ENCODE data around the gene TTC28.
"Not testable (repeated sequence)": the region's sequence is repeated elsewhere in the genome, so short reads cannot be mapped to it uniquely, and the experiment has no call there.

The TTC28 gene

GRCh38 chr22:28604966-28605761, 74.5 kb downstream of the TTC28 start:
- DNase-seq (ENCODE audit: low read depth) = no peak

DNA sequence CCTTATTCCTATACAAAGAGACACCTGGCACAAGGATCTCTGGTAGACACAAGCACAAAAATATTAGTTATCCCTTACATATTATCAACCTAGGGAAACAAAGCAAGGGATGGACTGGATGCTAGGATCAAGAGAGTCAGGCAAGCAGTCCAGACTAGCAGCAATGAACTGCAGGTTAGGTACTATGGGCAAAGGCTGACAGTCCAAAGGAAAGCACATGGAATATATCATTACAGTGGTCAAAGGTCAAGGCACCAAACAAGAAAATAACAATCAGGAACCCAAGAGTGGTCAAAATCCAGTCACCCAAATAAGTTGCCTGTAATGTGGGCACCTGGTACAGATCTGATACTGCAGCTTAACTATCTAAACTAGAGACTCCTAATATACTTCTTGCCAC, 77.7 kb downstream of the TTC28 start:
- no peak for DNase-seq (ENCODE audit: low read depth)

- peak; percentile 47 for DNase-seq (ENCODE audit: low read depth)
Observed at GRCh38 chr22:28600546-28601143, 79.0 kb downstream of the TTC28 start.

DNA sequence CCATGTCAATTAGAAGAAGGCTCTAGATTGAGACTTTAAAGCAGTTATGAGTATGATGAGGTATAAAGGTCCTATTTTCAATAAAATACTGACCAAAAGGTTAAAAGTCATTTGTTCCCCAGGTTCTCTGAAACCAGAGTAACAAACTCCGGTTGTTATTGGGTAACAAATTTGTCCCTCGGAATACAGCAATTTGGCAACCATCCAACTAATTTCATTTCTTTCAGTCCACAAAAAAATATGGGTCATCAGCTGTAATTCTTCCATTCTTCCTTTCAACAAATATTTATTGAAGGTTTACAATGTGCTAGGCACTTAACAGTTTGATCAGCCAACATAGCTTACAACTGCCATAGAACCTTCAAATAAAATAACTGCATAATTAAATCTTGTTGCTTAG, 79.9 kb downstream of the TTC28 start:
- no peak for DNase-seq (ENCODE audit: low read depth)

GRCh38 chr22:28597665-28598064, 82.0 kb downstream of the TTC28 start:
- no peak for DNase-seq (ENCODE audit: low read depth)

GRCh38 chr22:28594797-28595462, 84.7 kb downstream of the TTC28 start:
- peak; percentile 75 for DNase-seq (ENCODE audit: low read depth)

DNA sequence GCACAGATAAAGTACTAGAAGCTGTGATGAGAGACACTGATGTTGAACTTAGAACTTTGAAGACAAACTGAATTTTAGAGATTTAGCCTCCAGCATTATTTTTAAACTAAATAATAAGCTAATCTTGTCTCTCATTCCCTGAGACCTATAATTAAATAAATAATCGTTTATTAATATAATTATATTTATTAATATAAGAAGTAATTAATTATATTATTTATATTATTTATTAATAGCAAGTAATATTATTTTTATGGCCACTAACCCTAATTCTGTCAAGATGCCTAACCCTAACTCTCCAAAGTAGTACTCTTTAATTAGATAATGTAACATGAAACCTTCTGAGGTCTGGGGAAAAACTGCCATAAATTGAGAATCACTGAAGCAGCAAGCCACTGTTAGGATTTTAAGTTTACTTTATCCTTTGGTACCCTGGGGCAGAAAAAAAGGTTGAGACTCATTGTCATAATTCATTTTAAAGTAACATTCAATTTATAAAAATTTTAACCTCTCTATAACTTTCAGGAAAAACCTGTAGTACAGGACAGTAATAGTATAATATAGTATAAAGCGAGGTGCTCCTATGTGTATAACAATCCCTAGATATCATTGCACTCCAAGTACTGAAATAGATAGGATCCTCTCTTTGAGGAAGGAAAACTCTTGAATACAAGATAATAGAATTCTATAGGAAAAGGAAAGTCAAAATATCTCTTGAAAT, 85.4 kb downstream of the TTC28 start:
- no peak for DNase-seq (ENCODE audit: low read depth)

DNA sequence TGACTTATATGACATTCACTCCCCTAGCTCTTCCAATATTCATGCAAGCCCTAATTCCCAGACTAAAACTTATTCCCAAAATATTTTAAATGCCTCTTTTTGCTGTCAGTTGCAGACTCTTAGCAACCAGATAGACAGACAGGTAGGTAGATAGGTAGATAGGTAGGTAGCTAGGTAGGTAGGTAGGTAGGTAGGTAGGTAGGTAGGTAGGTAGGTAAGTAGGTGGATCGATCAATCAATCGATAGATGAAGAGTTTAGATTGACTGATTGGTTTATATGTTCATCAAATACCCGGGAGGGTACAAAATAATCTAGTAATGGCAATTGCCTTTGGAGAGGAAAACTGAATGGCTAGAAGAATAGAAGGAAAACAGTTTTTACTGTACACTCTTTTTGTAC, 86.3 kb downstream of the TTC28 start:
- no peak for DNase-seq (ENCODE audit: low read depth)

GRCh38 chr22:28589102-28589750, 90.4 kb downstream of the TTC28 start:
- no peak for DNase-seq (ENCODE audit: low read depth)

GRCh38 chr22:28585324-28585723, 94.3 kb downstream of the TTC28 start:
- no peak for DNase-seq (ENCODE audit: low read depth)

GRCh38 chr22:28582806-28583205, 96.8 kb downstream of the TTC28 start:
- DNase-seq (ENCODE audit: low read depth) = peak; percentile 89

- no peak for DNase-seq (ENCODE audit: low read depth)
Observed at GRCh38 chr22:28581016-28581415, 98.6 kb downstream of the TTC28 start.

- DNase-seq (ENCODE audit: low read depth) = no peak
Observed at GRCh38 chr22:28576162-28576561, 103.5 kb downstream of the TTC28 start.

GRCh38 chr22:28574159-28574788, 105.4 kb downstream of the TTC28 start:
- DNase-seq (ENCODE audit: low read depth) = no peak

GRCh38 chr22:28570696-28571373, 108.8 kb downstream of the TTC28 start:
- no peak for DNase-seq (ENCODE audit: low read depth)

- DNase-seq (ENCODE audit: low read depth) = not testable (repeated sequence)
Observed at GRCh38 chr22:28568974-28569373, 110.7 kb downstream of the TTC28 start.

GRCh38 chr22:28568099-28568498, 111.5 kb downstream of the TTC28 start:
- DNase-seq (ENCODE audit: low read depth) = no peak

GRCh38 chr22:28566920-28567499, 112.6 kb downstream of the TTC28 start:
- not testable (repeated sequence) for DNase-seq (ENCODE audit: low read depth)

DNA sequence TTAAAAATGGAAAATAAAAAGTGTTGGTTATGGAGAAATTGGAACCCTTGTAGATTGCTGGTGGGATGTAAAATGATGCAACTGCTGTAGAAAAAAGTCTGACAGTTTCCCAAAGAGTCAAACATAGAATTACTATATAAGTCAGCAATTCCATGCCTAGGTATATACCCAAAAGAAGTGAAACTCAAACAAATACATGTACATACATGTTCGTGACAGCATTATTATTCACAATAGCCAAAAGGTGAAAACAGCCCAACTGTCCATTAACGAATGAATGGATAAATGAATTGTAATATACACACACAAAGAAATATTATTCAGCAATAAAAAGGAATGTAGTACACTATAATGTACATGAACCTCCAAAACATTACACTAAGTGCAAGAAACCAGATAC, 116.0 kb downstream of the TTC28 start:
- no peak for DNase-seq (ENCODE audit: low read depth)

DNA sequence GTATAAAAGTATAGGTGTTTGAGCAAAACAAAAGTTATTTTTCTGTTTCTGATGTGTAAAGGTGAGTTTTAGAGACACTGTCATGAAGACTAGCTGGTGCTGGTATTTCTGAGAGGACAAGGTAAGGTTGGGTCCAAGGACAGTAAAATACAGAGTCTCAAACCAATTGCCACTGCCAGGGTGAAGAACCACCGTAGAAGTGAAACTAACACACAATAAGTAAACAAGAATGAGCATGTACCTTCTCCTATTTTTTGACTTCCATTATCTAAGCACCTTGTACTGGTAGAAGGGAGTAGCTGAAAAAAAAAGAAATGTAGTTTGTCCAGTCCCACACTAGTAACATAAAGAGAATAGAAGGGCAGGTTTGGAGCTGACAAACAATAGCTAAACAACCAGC, 117.3 kb downstream of the TTC28 start:
- DNase-seq (ENCODE audit: low read depth) = no peak

GRCh38 chr22:28560743-28561101, 118.9 kb downstream of the TTC28 start:
- DNase-seq (ENCODE audit: low read depth) = not testable (repeated sequence)
